ENCODE data around the gene EFNA1. TPM values are rescaled to one million over a fixed set of nuclear protein-coding genes. Genes with fewer than 3 reads are reported as not detected.

The EFNA1 gene
- total RNA-seq, 1 experiment from 2014 or later, result 19.7 TPM

- Histone ChIP-seq H3K4me1 (ENCODE audit: control insufficient read depth in 1 of 2, insufficient read depth in 2 of 2, low read length in 2 of 2) (peaks cover 0 to 3% of the 10 kb centered on the region in 2 experiments; a peak in 1 of 4 replicates), H4K20me1 (ENCODE audit: insufficient read depth) (no peaks in the 10 kb centered on the region), H3K9me3 (ENCODE audit: control insufficient read depth in 1 of 2, insufficient read depth in 1 of 2, low read depth in 1 of 2, low read length in 2 of 2) (no peaks in the 10 kb centered on the region), H3K27me3 (ENCODE audit: insufficient read depth, low read length) (no peaks in the 10 kb centered on the region), H3K27ac (ENCODE audit: low read depth, low read length) (no peak overlapping the region), H3K9me2 (ENCODE audit: insufficient read depth) (no peaks in the 10 kb centered on the region), H3K9ac (ENCODE audit: low read length) (no peak overlapping the region), H3K4me3 (replicated peaks in 1 of 2; ENCODE audit: low read depth in 1 of 2, low read length in 2 of 2) (no peak overlapping the region), H3K4me2 (ENCODE audit: low read length) (no peak overlapping the region), H3K36me3 (ENCODE audit: control insufficient read depth in 1 of 2, insufficient read depth in 2 of 2, low read length in 2 of 2) (no peaks in the 10 kb centered on the region), H3K79me2 (ENCODE audit: insufficient read depth, low read length) (no peaks in the 10 kb centered on the region), H2AFZ (ENCODE audit: low read depth, low read length, poor library complexity, severe bottlenecking) (no peak overlapping the region)
- peak; percentile 49; the same call in 1 of the 2 replicates for ATAC-seq
- ChIA-PET CTCF (interaction anchor here (1.0 to 2.7 kb wide), 4 partner anchors 10 to 66 kb away, joined by 3 to 10 read pairs (median 5); partner anchors contain the start of genes KRTCAP2 and TRIM46), POLR2A (no interaction called here), RAD21 (ENCODE audit: low non-redundant PET in 1 of 2, low total read pairs in 2 of 2, uncharacterized antibody in 2 of 2, unreplicated experiment in 2 of 2) (no interaction called here)
- DNase-seq (ENCODE audit: low read depth, low spot score), result no peak
- TF ChIP-seq RAD21 (IDR thresholded peaks at IDR 0.05; ENCODE audit: low read depth) (peak; percentile 14; the same call in 1 of the 2 replicates), ELF1 (IDR thresholded peaks at IDR 0.05; ENCODE audit: borderline replicate concordance, low read depth) (no peak)
- TF ChIP-seq, protein P1, sequence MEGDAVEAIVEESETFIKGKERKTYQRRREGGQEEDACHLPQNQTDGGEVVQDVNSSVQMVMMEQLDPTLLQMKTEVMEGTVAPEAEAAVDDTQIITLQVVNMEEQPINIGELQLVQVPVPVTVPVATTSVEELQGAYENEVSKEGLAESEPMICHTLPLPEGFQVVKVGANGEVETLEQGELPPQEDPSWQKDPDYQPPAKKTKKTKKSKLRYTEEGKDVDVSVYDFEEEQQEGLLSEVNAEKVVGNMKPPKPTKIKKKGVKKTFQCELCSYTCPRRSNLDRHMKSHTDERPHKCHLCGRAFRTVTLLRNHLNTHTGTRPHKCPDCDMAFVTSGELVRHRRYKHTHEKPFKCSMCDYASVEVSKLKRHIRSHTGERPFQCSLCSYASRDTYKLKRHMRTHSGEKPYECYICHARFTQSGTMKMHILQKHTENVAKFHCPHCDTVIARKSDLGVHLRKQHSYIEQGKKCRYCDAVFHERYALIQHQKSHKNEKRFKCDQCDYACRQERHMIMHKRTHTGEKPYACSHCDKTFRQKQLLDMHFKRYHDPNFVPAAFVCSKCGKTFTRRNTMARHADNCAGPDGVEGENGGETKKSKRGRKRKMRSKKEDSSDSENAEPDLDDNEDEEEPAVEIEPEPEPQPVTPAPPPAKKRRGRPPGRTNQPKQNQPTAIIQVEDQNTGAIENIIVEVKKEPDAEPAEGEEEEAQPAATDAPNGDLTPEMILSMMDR (IDR thresholded peaks at IDR 0.05 in 2 of 3, conservative IDR thresholded peaks at IDR 0.05 in 1 of 3; ENCODE audit: borderline replicate concordance in 1 of 3, insufficient read depth in 1 of 3, low read depth in 2 of 3, low read length in 2 of 3), result 0 out of 6 replicates have a peak, but pooled peaks of 1 of the 3 experiments have one; percentile 10
- BruUV-seq (replicated peaks), result no TSS peak
- intact Hi-C loops (cut with micrococcal nuclease), result no loop called here
Observed at GRCh38 chr1:155107309-155108264, 20.1 kb upstream of the EFNA1 start.

DNA sequence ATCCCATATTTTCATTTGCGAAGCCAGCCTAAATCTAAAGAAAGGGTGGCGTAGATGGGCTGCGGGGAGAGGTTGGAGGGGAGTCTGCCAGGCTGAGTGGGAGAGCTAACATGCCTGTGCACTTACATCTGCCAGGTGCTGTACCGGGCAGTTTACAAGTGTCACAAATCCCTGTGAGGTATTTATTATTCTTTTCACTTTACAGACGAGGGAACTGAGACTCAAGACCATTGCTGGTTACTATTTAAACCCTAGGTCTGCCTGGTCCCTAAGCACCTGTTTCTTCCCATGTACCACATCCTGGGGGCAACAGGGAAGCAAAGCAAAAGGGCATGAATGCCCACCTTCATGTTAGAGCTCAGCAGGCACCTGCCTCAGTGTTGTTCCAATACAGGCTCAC, 19.4 kb upstream of the EFNA1 start:
- BruUV-seq (replicated peaks), result no TSS peak
- H3K36me3 ChIP-seq (ENCODE audit: control insufficient read depth in 1 of 2, insufficient read depth in 2 of 2, low read length in 2 of 2), result no peaks in the 10 kb centered on the region
- H3K27ac ChIP-seq (ENCODE audit: low read depth, low read length), result no peak overlapping the region
- H3K9me2 ChIP-seq (ENCODE audit: insufficient read depth), result no peaks in the 10 kb centered on the region
- no peak for DNase-seq (ENCODE audit: low read depth, low spot score)
- H3K9ac ChIP-seq (ENCODE audit: low read length), result no peak overlapping the region
- no peak overlapping the region for H3K4me3 ChIP-seq (replicated peaks in 1 of 2; ENCODE audit: low read depth in 1 of 2, low read length in 2 of 2)
- RAD21 ChIA-PET (ENCODE audit: low non-redundant PET in 1 of 2, low total read pairs in 2 of 2, uncharacterized antibody in 2 of 2, unreplicated experiment in 2 of 2), result no interaction called here
- no peaks in the 10 kb centered on the region for H4K20me1 ChIP-seq (ENCODE audit: insufficient read depth)
- H2AFZ ChIP-seq (ENCODE audit: low read depth, low read length, poor library complexity, severe bottlenecking), result no peak overlapping the region
- intact Hi-C loops (cut with micrococcal nuclease), result no loop called here
- H3K4me2 ChIP-seq (ENCODE audit: low read length), result no peak overlapping the region
- H3K27me3 ChIP-seq (ENCODE audit: insufficient read depth, low read length), result no peaks in the 10 kb centered on the region
- H3K9me3 ChIP-seq (ENCODE audit: control insufficient read depth in 1 of 2, insufficient read depth in 1 of 2, low read depth in 1 of 2, low read length in 2 of 2), result no peaks in the 10 kb centered on the region
- POLR2A ChIA-PET, result no interaction called here
- ATAC-seq, result no peak
- H3K4me1 ChIP-seq (ENCODE audit: control insufficient read depth in 1 of 2, insufficient read depth in 2 of 2, low read length in 2 of 2), result peaks cover 0 to 3% of the 10 kb centered on the region in 2 experiments; a peak in 1 of 4 replicates
- no peaks in the 10 kb centered on the region for H3K79me2 ChIP-seq (ENCODE audit: insufficient read depth, low read length)
- CTCF ChIA-PET, result interaction anchor here (1.0 to 2.7 kb wide), 3 partner anchors 17 to 65 kb away, joined by 3 to 10 read pairs (median 7); partner anchors contain the start of genes KRTCAP2 and TRIM46
- TF ChIP-seq, protein P2, sequence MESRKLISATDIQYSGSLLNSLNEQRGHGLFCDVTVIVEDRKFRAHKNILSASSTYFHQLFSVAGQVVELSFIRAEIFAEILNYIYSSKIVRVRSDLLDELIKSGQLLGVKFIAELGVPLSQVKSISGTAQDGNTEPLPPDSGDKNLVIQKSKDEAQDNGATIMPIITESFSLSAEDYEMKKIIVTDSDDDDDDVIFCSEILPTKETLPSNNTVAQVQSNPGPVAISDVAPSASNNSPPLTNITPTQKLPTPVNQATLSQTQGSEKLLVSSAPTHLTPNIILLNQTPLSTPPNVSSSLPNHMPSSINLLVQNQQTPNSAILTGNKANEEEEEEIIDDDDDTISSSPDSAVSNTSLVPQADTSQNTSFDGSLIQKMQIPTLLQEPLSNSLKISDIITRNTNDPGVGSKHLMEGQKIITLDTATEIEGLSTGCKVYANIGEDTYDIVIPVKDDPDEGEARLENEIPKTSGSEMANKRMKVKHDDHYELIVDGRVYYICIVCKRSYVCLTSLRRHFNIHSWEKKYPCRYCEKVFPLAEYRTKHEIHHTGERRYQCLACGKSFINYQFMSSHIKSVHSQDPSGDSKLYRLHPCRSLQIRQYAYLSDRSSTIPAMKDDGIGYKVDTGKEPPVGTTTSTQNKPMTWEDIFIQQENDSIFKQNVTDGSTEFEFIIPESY (IDR thresholded peaks at IDR 0.05; ENCODE audit: extremely low read depth, insufficient replicate concordance, low read length), result no peak
- TF ChIP-seq CEBPB (IDR thresholded peaks at IDR 0.05; ENCODE audit: low read depth), result no peak
- no peak for TF ChIP-seq EZH2 (IDR thresholded peaks at IDR 0.05)
- no peak for TF ChIP-seq TCF7L2 (IDR thresholded peaks at IDR 0.05; ENCODE audit: borderline replicate concordance, extremely low read depth, insufficient read depth, insufficient read length)
- TF ChIP-seq YY1 (IDR thresholded peaks at IDR 0.05; ENCODE audit: extremely low read depth, insufficient replicate concordance, low read depth, low read length), result no peak
- no peak for TF ChIP-seq ELF1 (IDR thresholded peaks at IDR 0.05; ENCODE audit: borderline replicate concordance, low read depth)
- no peak for TF ChIP-seq SRF (IDR thresholded peaks at IDR 0.05; ENCODE audit: low read depth)
- no peak for TF ChIP-seq CBX3 (IDR thresholded peaks at IDR 0.05; ENCODE audit: low read depth)
- no peak for TF ChIP-seq RAD21 (IDR thresholded peaks at IDR 0.05; ENCODE audit: low read depth)
- TF ChIP-seq EZH2phosphoT487 (IDR thresholded peaks at IDR 0.05; ENCODE audit: borderline replicate concordance), result no peak
- no peak for TF ChIP-seq ZNF274 (IDR thresholded peaks at IDR 0.05; ENCODE audit: low read depth, low read length)
- TF ChIP-seq POLR2A (IDR thresholded peaks at IDR 0.05; ENCODE audit: borderline replicate concordance, extremely low read depth, insufficient read depth, insufficient read length), result no peak
- no peak for TF ChIP-seq ZFX (IDR thresholded peaks at IDR 0.05)

Measured in HCT116 (cell line).